ENCODE data around the gene SGMS1.

DNA sequence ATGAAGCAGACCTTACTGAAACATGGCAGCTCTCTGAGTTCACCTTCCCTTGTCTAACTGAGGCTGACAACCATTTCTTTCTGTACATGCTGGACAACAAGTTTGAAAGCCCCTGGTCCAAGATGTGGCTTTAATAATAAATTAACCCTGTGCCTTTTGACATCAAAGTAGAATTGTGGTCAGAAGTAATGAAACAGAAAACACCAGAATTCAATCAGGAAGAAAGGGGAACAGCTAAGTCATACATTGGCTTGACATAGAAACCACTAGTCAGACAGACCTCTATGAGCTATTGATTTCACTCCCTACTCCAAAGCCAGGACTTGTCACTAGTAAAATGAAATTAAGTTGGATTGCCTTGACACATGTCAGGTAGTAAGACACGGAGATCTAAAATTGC lies 197.3 kb downstream of the SGMS1 start:
- TF ChIP-seq POLR2A (IDR thresholded peaks at IDR 0.05; ENCODE audit: low read length) (no peak), GATA1 (IDR thresholded peaks at IDR 0.05; ENCODE audit: low read depth, low read length) (no peak)
